Loucy (cell line): ENCODE data around the gene SLC12A4.

Experiments used
- H2AFZ ChIP-seq: fragments of 200-600 bp; sonication (generic); 2 replicates; pipeline ENCODE4 v1.6.0; 2016; ENCODE audit warnings: antibody characterized with exemption, mild to moderate bottlenecking, low read length, moderate library complexity
- H3F3A ChIP-seq: fragments of 200-600 bp; 2 replicates; pipeline ENCODE4 v1.6.0; 2016; ENCODE audit warnings: antibody characterized with exemption, low read depth, mild to moderate bottlenecking
- H3K27me3 ChIP-seq: fragments of 200-600 bp; sonication (generic); 2 replicates; pipeline ENCODE4 v1.6.1; 2014; ENCODE audit warnings: low read length, mild to moderate bottlenecking; ENCODE audit not compliant: insufficient read depth, poor library complexity, severe bottlenecking
- H3K36me3 ChIP-seq: fragments of 200-600 bp; sonication (generic); 2 replicates; pipeline ENCODE4 v1.6.1; 2016; ENCODE audit warnings: low read length; ENCODE audit not compliant: insufficient read depth
- H3K4me1 ChIP-seq: fragments of 200-600 bp; sonication (generic); 2 replicates; pipeline ENCODE4 v1.5.1; 2014; ENCODE audit warnings: low read length, mild to moderate bottlenecking; ENCODE audit not compliant: insufficient read depth, poor library complexity, severe bottlenecking
- H3K4me2 ChIP-seq: fragments of 200-600 bp; sonication (generic); 2 replicates; pipeline ENCODE4 v1.6.0; 2014; ENCODE audit warnings: antibody characterized with exemption, low read length, low read depth, mild to moderate bottlenecking; ENCODE audit not compliant: poor library complexity, severe bottlenecking
- H3K4me3 ChIP-seq: fragments of 200-600 bp; sonication (generic); 2 replicates; pipeline ENCODE4 v1.5.1; 2014; ENCODE audit warnings: low read length, mild to moderate bottlenecking, mixed read lengths; ENCODE audit not compliant: poor library complexity, severe bottlenecking
- H3K79me2 ChIP-seq: fragments of 200-600 bp; sonication (generic); 2 replicates; pipeline ENCODE4 v1.6.1; 2014; ENCODE audit warnings: low read length; ENCODE audit not compliant: insufficient read depth
- H3K9ac ChIP-seq: fragments of 200-600 bp; sonication (generic); 2 replicates; pipeline ENCODE4 v1.6.0; 2014; ENCODE audit warnings: mild to moderate bottlenecking, low read depth, low read length, moderate library complexity; ENCODE audit not compliant: poor library complexity, severe bottlenecking
- H3K9me2 ChIP-seq: fragments of 200-600 bp; sonication (generic); replicated peaks from 2 replicates; pipeline ENCODE4 v1.6.1; 2016; ENCODE audit warnings: low read depth, low read length, mixed read lengths
- H3K9me3 ChIP-seq: fragments of 200-600 bp; sonication (generic); 2 replicates; pipeline ENCODE4 v1.6.1; 2014; ENCODE audit warnings: mild to moderate bottlenecking, antibody characterized with exemption, low read length, low read depth; ENCODE audit not compliant: insufficient read depth
- H4K20me1 ChIP-seq: fragments of 200-600 bp; sonication (generic); 2 replicates; pipeline ENCODE4 v1.6.0; 2014; ENCODE audit warnings: antibody characterized with exemption, low read length, mild to moderate bottlenecking; ENCODE audit not compliant: insufficient read depth, poor library complexity, severe bottlenecking
- EZH2phosphoT487 ChIP-seq: fragments of 200-600 bp; IDR thresholded peaks from 2 replicates; pipeline ENCODE4 v1.6.1; 2018; ENCODE audit warnings: antibody characterized with exemption, mild to moderate bottlenecking, moderate library complexity, borderline replicate concordance
- TF ChIP-seq, protein P1 (sequence below): fragments of 200-600 bp; sonication (generic); conservative IDR thresholded peaks from 2 replicates; pipeline ENCODE4 v1.5.1; 2014; ENCODE audit warnings: mild to moderate bottlenecking, antibody characterized with exemption, low read length

SLC12A4 gene

DNA sequence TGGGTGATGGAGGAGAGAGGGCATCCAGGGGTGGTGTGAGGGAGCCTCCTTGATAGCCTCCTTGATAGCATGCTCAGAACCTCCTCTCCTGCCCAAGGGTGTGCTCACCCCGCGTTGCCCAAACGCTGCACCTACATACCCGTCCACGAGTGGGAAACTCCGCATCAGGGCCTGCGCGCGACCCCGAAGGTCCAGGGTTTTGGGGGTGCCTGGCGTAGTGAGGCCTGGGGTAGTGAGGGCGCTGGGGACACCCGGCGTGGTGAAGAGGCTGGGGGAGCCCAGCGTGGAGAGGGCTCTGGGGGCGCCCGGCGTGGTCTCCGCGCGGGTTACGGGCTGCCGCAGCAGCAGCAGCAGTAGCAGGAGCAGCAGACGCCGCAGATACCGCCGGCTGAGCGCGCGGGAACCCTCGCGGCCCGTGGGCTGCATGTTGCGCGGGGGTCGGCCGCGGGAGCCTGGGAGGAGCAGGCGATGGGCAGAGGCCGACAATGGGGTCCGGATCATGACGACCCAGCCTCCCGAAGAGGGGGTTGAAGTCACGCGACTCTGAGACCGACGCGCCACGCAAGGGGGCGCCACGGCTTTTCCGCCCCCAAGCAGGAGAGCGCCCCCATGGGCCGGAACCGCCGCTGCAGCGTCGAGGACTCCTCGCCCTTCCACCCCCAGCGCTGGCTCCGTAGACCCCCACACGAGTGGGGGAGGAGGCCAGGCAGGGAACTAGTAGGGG is 11.7 kb upstream of the SLC12A4 start, which contains the start of gene DPEP3:
Gene DPEP3, minus strand, starts transcription at position 545 of the 724 bp plus-strand sequence. Its CDS starts 119 bp downstream, at position 426.
- TF ChIP-seq EZH2phosphoT487, result no peak
- TF ChIP-seq, protein P1, sequence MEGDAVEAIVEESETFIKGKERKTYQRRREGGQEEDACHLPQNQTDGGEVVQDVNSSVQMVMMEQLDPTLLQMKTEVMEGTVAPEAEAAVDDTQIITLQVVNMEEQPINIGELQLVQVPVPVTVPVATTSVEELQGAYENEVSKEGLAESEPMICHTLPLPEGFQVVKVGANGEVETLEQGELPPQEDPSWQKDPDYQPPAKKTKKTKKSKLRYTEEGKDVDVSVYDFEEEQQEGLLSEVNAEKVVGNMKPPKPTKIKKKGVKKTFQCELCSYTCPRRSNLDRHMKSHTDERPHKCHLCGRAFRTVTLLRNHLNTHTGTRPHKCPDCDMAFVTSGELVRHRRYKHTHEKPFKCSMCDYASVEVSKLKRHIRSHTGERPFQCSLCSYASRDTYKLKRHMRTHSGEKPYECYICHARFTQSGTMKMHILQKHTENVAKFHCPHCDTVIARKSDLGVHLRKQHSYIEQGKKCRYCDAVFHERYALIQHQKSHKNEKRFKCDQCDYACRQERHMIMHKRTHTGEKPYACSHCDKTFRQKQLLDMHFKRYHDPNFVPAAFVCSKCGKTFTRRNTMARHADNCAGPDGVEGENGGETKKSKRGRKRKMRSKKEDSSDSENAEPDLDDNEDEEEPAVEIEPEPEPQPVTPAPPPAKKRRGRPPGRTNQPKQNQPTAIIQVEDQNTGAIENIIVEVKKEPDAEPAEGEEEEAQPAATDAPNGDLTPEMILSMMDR, result no peak
- Histone ChIP-seq H3K9me2 (no peaks in the 10 kb centered on the region), H3K4me3 (no peak within 1 kb of the TSS), H3K79me2 (no peaks in the 10 kb centered on the region), H3K36me3 (no peaks in the 10 kb centered on the region), H2AFZ (no peak within 1 kb of the TSS), H3F3A (no peaks in the 10 kb centered on the region), H3K9me3 (no peaks in the 10 kb centered on the region), H3K27me3 (no peaks in the 10 kb centered on the region), H3K4me2 (no peak within 1 kb of the TSS), H3K4me1 (peaks cover 17% of the 10 kb centered on the region), H4K20me1 (no peaks in the 10 kb centered on the region), H3K9ac (no peak within 1 kb of the TSS)

- TF ChIP-seq, protein P1, result no peak
- TF ChIP-seq EZH2phosphoT487, result no peak
- Histone ChIP-seq H3K79me2 (no peaks in the 10 kb centered on the region), H4K20me1 (no peaks in the 10 kb centered on the region), H3K27me3 (no peaks in the 10 kb centered on the region), H3K9me2 (no peaks in the 10 kb centered on the region), H3K9me3 (no peaks in the 10 kb centered on the region), H3K4me3 (no peak overlapping the region), H3K4me2 (no peak overlapping the region), H2AFZ (no peak overlapping the region), H3F3A (no peaks in the 10 kb centered on the region), H3K9ac (no peak overlapping the region), H3K4me1 (no peaks in the 10 kb centered on the region), H3K36me3 (no peaks in the 10 kb centered on the region)
Measured at GRCh38 chr16:67977469-67978227, 9.2 kb upstream of the SLC12A4 start.

DNA sequence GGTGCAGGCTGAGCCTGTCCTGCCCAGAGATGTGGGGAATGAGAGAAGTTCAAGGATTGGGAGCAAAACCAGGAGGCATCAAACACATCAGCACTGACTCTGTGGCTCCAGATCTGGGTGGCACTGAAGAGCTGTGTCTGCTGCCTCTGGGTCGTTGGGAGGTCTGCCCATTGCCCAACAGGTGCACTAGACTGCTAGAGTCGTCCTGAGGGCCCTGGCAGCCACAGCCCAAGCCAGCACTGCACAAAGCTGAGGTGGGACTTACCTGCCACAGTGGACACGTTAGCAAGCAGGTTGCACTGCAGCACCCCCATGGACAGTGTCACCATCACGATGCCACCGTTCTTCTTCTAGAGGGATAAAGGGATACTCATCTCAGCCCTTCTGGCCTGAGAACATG is 8.6 kb upstream of the SLC12A4 start:
- no peak overlapping the region for H3K4me3 ChIP-seq
- no peaks in the 10 kb centered on the region for H3K9me3 ChIP-seq
- no peaks in the 10 kb centered on the region for H3K27me3 ChIP-seq
- no peak for TF ChIP-seq EZH2phosphoT487
- TF ChIP-seq, protein P1, result no peak
- no peak overlapping the region for H2AFZ ChIP-seq
- H3K36me3 ChIP-seq, result no peaks in the 10 kb centered on the region
- H4K20me1 ChIP-seq, result no peaks in the 10 kb centered on the region
- H3K4me2 ChIP-seq, result no peak overlapping the region
- H3K9ac ChIP-seq, result no peak overlapping the region
- H3K9me2 ChIP-seq, result no peaks in the 10 kb centered on the region
- no peaks in the 10 kb centered on the region for H3K79me2 ChIP-seq
- no peaks in the 10 kb centered on the region for H3F3A ChIP-seq
- no peaks in the 10 kb centered on the region for H3K4me1 ChIP-seq
